ENCODE data around the gene ZMAT3.
A peak's percentile ranks its signal among the peaks of the same experiment; 100 is the strongest.

The ZMAT3 gene

GRCh38 chr3:179026636-179027035 is 45.0 kb downstream of the ZMAT3 start:
- DNase-seq, result no peak

- no peak for DNase-seq
Measured at GRCh38 chr3:179021119-179021903, 50.3 kb downstream of the ZMAT3 start.

GRCh38 chr3:179020112-179020511 is 51.5 kb downstream of the ZMAT3 start:
- DNase-seq, result peak in 1 of 51 donors; percentile 30

- DNase-seq, result no peak
Measured at GRCh38 chr3:179018808-179019207, 52.8 kb downstream of the ZMAT3 start.

GRCh38 chr3:179016979-179017670 is 54.5 kb downstream of the ZMAT3 start:
- peak in 1 of 51 donors; percentile 25 for DNase-seq

GRCh38 chr3:179015551-179016020 is 56.0 kb downstream of the ZMAT3 start:
- DNase-seq, result peak in 18 of 51 donors; percentile 1 to 78 (median 16)

- DNase-seq, result no peak
Measured at GRCh38 chr3:179005706-179006105, 65.9 kb downstream of the ZMAT3 start.

- DNase-seq, result no peak
Measured at GRCh38 chr3:179005213-179005612, 66.4 kb downstream of the ZMAT3 start.

GRCh38 chr3:179000659-179001058 is 71.0 kb downstream of the ZMAT3 start:
- DNase-seq, result no peak

- DNase-seq, result no peak
Measured at GRCh38 chr3:179000144-179000543, 71.5 kb downstream of the ZMAT3 start.

GRCh38 chr3:178996399-178996798 is 75.2 kb downstream of the ZMAT3 start:
- no peak for DNase-seq

- DNase-seq, result no peak
Measured at GRCh38 chr3:178990293-178990692, 81.3 kb downstream of the ZMAT3 start.

GRCh38 chr3:178989821-178990220 is 81.8 kb downstream of the ZMAT3 start:
- DNase-seq, result no peak

GRCh38 chr3:178987745-178988144 is 83.9 kb downstream of the ZMAT3 start:
- no peak for DNase-seq

GRCh38 chr3:178986456-178986855 is 85.2 kb downstream of the ZMAT3 start:
- no peak for DNase-seq

- DNase-seq, result no peak
Measured at GRCh38 chr3:178982137-178982536, 89.5 kb downstream of the ZMAT3 start.

GRCh38 chr3:178975320-178975719 is 96.3 kb downstream of the ZMAT3 start:
- DNase-seq, result no peak

- no peak for DNase-seq
Measured at GRCh38 chr3:178971614-178972013, 100.0 kb downstream of the ZMAT3 start.

- DNase-seq, result no peak
Measured at GRCh38 chr3:178969004-178969700, 102.5 kb downstream of the ZMAT3 start.

Data from hypothalamus (tissue), 51 donors.